Fibroblast of lung (primary cell): ENCODE measurements around the gene PRSS36. TPM values are rescaled to one million over a fixed set of nuclear protein-coding genes. Genes with fewer than 3 reads are reported as not detected.
A peak's percentile ranks its signal among the peaks of the same experiment; 100 is the strongest.
"Not testable (repeated sequence)": the region's sequence is repeated elsewhere in the genome, so short reads cannot be mapped to it uniquely, and the experiment has no call there.

Experiments
- DNase-seq, 2 donors: peaks; one replicate each; pipeline versions ENCODE4 v3.0.0 to v3.0.0-alpha.2; 2010; ENCODE audit warnings: low read depth in 2 of 2
- H2AFZ ChIP-seq: 2 replicates; pipeline ENCODE4 v1.5.1; 2012; ENCODE audit warnings: low read length, control low read depth, inconsistent platforms
- H3K27ac ChIP-seq: 2 replicates; pipeline ENCODE4 v1.5.1; 2011; ENCODE audit warnings: low read length, control low read depth; ENCODE audit not compliant: insufficient read depth
- H3K27me3 ChIP-seq: 2 replicates; pipeline ENCODE4 v1.5.1; 2011; ENCODE audit warnings: mild to moderate bottlenecking, low read length; ENCODE audit not compliant: control insufficient read depth, insufficient read depth
- H3K36me3 ChIP-seq: 2 replicates; pipeline ENCODE4 v1.5.1; 2011; ENCODE audit warnings: low read length; ENCODE audit not compliant: control insufficient read depth, insufficient read depth
- H3K4me1 ChIP-seq: 2 replicates; pipeline ENCODE4 v1.5.1; 2011; ENCODE audit warnings: low read length; ENCODE audit not compliant: control insufficient read depth, insufficient read depth; ENCODE audit errors: extremely low read depth
- H3K4me2 ChIP-seq: 2 replicates; pipeline ENCODE4 v1.5.1; 2011; ENCODE audit warnings: low read length, control low read depth; ENCODE audit not compliant: insufficient read depth; ENCODE audit errors: extremely low read depth
- H3K4me3 ChIP-seq, 4 experiments: fragments of 200-600 bp in 1 of 4; sonication (generic) in 1 of 4; replicated peaks in 1 of 4; 2 replicates each; pipeline ENCODE4 v1.5.1; 2011 to 2016; ENCODE audit warnings: low read length in 4 of 4, low read depth in 3 of 4, mild to moderate bottlenecking in 3 of 4, control low read depth in 2 of 4, inconsistent platforms in 1 of 4, mixed read lengths in 1 of 4; ENCODE audit not compliant: insufficient read depth in 1 of 4; ENCODE audit errors: control extremely low read depth in 1 of 4
- H3K79me2 ChIP-seq: 2 replicates; pipeline ENCODE4 v1.5.1; 2012; ENCODE audit warnings: mild to moderate bottlenecking, low read length, inconsistent platforms; ENCODE audit not compliant: control insufficient read depth, insufficient read depth
- H3K9ac ChIP-seq: 2 replicates; pipeline ENCODE4 v1.5.1; 2011; ENCODE audit warnings: mild to moderate bottlenecking, low read length, control low read depth; ENCODE audit not compliant: insufficient read depth
- H3K9me3 ChIP-seq: 2 replicates; pipeline ENCODE4 v1.5.1; 2012; ENCODE audit warnings: low read depth, low read length; ENCODE audit not compliant: control insufficient read depth, insufficient read depth
- H4K20me1 ChIP-seq: 2 replicates; pipeline ENCODE4 v1.5.1; 2011; ENCODE audit warnings: low read length; ENCODE audit not compliant: control insufficient read depth, insufficient read depth; ENCODE audit errors: extremely low read depth
- EZH2 ChIP-seq: IDR thresholded peaks from 2 replicates; pipeline ENCODE4 v1.5.1; 2012; ENCODE audit warnings: low read length, control low read depth, mild to moderate bottlenecking; ENCODE audit errors: missing control alignments
- polyA plus RNA-seq, 2 donors: library from polyadenylated mRNA; depleted of rRNA in 1 of 2; stranded (reverse) in 1 of 2; unstranded in 1 of 2; fragments of >200 nt; gene quantifications; 2 replicates each; pipeline ENCODE4 v1.2.1, GENCODE V29; 2011 to 2012; ENCODE audit warnings: missing spikeins in 1 of 2
- total RNA-seq: library from RNA; depleted of rRNA; stranded (reverse); fragments of >200 nt; gene quantifications from 2 replicates; pipeline ENCODE4 v1.2.1, GENCODE V29; 2014
- TF ChIP-seq, protein P1 (sequence below), 2 donors: IDR thresholded peaks in 1 of 2; conservative IDR thresholded peaks in 1 of 2; 1 replicate in 1 of 2; 2 replicates in 1 of 2; pipeline ENCODE4 v1.5.1; 2011 to 2012; ENCODE audit warnings: low read length in 2 of 2, control low read depth in 1 of 2, inconsistent platforms in 1 of 2, low read depth in 1 of 2, mild to moderate bottlenecking in 1 of 2

PRSS36 gene
- total and polyA plus RNA-seq, 2 donors (not counting 1 experiment from before 2014, with no cell fraction given): 0.10 to 0.17 TPM

DNA sequence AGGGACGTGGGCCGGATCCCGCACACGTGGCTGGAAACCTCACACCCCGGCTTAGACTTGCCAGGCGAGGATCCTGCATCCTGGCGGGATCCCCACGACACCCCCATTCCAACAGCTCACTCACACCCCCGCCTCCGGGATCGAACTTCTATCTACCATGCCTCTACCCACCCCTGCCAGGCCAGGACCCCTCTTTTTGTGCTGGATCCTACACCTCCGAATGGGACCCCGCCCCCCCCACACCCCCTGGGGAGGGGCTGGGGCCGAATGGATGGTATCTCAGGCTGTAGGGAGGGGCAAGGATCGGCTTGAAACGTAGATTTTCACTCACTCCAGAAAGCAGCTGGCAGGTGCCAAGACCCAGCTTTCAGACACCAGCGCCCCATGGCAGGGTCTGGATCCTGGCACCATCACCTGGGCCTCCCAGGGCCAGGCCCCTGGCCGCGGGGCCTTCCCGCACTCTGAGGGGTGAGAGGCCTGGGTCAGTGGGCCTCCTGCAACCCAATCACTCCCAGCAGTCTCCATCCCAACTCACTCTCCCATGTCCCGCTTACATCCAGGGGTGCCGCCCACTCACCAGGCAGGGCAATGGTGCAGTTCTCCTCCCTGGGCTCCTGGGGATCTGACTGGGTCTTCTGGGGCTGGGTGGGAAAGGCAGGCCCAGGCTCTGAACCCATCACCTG lies 6.7 kb downstream of the PRSS36 start:
- Histone ChIP-seq H3K4me1 (peaks cover 9% of the 10 kb centered on the region), H3K79me2 (no peaks in the 10 kb centered on the region), H3K9ac (peak overlapping the region; percentile 58), H3K4me3 (peak overlapping the region in 2 of 4 experiments; percentile 38 to 52), H2AFZ (peak overlapping the region; percentile 86), H3K36me3 (no peaks in the 10 kb centered on the region), H3K9me3 (no peaks in the 10 kb centered on the region), H3K27ac (no peak overlapping the region), H3K4me2 (peak overlapping the region; percentile 77), H3K27me3 (peaks cover 17% of the 10 kb centered on the region), H4K20me1 (no peaks in the 10 kb centered on the region)
- no peak for TF ChIP-seq EZH2
- TF ChIP-seq, protein P1, sequence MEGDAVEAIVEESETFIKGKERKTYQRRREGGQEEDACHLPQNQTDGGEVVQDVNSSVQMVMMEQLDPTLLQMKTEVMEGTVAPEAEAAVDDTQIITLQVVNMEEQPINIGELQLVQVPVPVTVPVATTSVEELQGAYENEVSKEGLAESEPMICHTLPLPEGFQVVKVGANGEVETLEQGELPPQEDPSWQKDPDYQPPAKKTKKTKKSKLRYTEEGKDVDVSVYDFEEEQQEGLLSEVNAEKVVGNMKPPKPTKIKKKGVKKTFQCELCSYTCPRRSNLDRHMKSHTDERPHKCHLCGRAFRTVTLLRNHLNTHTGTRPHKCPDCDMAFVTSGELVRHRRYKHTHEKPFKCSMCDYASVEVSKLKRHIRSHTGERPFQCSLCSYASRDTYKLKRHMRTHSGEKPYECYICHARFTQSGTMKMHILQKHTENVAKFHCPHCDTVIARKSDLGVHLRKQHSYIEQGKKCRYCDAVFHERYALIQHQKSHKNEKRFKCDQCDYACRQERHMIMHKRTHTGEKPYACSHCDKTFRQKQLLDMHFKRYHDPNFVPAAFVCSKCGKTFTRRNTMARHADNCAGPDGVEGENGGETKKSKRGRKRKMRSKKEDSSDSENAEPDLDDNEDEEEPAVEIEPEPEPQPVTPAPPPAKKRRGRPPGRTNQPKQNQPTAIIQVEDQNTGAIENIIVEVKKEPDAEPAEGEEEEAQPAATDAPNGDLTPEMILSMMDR (conservative IDR thresholded peaks at IDR 0.05 in 1 of 2, IDR thresholded peaks at IDR 0.05 in 1 of 2; ENCODE audit: low read depth in 1 of 2, low read length in 2 of 2): no peak
- no peak for DNase-seq

DNA sequence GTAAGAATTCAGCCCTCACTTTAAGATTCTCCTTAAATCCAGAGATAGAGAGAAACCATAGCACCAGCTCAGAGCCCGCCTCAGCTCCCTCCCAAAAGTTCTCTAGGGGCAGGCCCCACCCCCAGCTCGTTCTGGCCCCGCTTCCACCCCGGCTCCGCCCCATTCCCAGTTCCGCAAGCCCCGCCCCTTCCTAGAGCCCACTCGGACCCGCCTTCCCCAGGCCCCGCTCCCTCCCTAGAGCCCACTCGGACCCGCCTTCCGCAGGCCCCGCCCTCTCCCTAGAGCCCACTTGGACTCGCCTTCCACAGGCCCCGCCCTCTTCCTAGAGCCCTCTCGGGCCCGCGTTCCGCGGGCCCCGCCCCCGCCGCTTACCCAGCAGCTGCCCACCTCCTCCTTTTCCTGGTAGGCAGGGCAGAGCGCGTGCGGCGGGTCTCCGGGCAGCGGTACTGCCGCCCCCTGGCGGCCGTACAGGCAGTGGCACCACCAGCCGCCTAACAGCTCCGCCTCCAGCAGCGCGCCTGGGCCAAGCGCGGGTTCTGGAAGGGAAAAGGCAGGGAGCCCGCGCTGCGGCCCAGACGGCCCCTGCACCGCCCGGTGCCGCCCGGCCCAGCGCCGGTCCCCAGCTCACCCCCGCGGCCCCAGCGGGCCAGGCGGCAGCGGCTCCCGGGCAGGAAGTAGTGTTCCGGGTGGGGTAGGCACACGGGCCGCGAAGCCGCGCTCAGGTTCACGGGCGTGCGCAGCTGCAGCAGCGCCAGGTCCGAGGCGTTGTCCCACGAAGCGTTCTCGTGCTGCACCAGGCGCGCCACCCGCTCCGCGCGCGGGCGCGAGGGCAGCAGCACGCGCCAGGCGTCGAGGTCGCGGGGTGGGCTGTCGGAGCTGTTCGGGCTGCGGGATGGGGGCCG lies 7.5 kb downstream of the PRSS36 start:
- Histone ChIP-seq H3K4me2 (peak overlapping the region; percentile 93), H3K9ac (peak overlapping the region; percentile 58), H3K4me3 (peak overlapping the region; percentile 38 to 54 (median 44)), H3K27me3 (peaks cover 10% of the 10 kb centered on the region), H3K36me3 (no peaks in the 10 kb centered on the region), H3K27ac (peak overlapping the region; percentile 56), H4K20me1 (no peaks in the 10 kb centered on the region), H3K9me3 (no peaks in the 10 kb centered on the region), H2AFZ (peak overlapping the region; percentile 87), H3K4me1 (peaks cover 9% of the 10 kb centered on the region), H3K79me2 (no peaks in the 10 kb centered on the region)
- no peak for TF ChIP-seq EZH2
- TF ChIP-seq, protein P1 (conservative IDR thresholded peaks at IDR 0.05 in 1 of 2, IDR thresholded peaks at IDR 0.05 in 1 of 2; ENCODE audit: low read depth in 1 of 2, low read length in 2 of 2): peak; percentile 75 to 81
- DNase-seq: peak; percentile 96 to 99

DNA sequence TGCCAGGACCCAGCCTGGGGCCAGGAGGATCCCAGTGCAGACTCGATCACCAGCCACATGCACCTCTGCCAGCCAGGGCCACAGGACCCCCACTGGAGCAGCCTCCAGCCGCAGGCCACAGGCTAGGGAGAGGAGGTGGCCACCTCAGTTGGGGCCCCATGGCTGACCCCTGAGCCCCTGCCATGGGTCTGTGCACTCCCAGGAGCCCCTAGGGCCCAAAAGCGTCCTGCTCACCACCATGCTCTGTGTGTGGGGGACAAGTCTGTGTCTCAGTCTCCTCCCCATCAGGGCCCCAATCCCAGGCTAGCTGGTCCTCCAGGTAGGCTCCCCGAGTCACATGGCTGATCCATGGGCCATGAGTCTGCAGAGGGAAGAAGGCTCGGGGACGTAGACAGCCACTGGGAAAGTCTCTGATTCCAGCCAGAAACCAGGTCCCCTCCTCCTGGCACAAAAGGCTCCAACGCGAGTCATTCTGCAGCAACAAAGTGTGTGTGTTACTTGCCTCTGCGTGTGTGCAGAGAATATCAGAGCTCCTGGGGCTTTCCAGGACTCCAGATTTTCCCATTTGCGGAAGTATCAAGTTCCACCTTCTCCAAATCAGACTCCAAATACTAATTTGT lies 8.3 kb downstream of the PRSS36 start:
- peaks cover 9% of the 10 kb centered on the region for H3K4me1 ChIP-seq
- no peaks in the 10 kb centered on the region for H3K9me3 ChIP-seq
- H3K79me2 ChIP-seq: no peaks in the 10 kb centered on the region
- H3K27ac ChIP-seq: peak overlapping the region; percentile 56
- DNase-seq: peak in 1 of 2 donors; percentile 69
- H2AFZ ChIP-seq: peak overlapping the region; percentile 87
- peak overlapping the region; percentile 21 to 54 (median 44) for H3K4me3 ChIP-seq
- H4K20me1 ChIP-seq: no peaks in the 10 kb centered on the region
- TF ChIP-seq EZH2: no peak
- TF ChIP-seq, protein P1 (conservative IDR thresholded peaks at IDR 0.05 in 1 of 2, IDR thresholded peaks at IDR 0.05 in 1 of 2; ENCODE audit: low read depth in 1 of 2, low read length in 2 of 2): no peak
- peaks cover 6% of the 10 kb centered on the region for H3K27me3 ChIP-seq
- no peaks in the 10 kb centered on the region for H3K36me3 ChIP-seq
- H3K4me2 ChIP-seq: peak overlapping the region; percentile 93
- H3K9ac ChIP-seq: peak overlapping the region; percentile 26

DNA sequence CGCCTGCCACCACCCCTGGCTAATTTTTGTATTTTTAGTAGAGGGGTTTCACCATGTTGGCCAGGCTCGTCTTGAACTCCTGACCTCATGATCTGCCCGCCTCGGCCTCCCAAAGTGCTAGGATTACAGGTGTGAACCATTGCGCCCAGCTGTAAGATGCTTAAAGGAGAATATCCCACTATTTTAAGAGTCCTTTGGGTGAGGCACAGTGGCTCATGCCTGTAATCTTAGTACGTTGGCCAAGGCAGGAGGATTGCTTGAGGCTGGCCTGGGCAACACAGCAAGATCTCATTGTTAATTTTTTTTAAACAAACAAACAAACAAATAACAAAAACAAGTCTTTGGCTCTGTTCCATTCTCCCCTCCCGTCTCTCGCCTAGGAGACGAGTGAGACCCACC lies 8.8 kb downstream of the PRSS36 start:
- not testable (repeated sequence) for H4K20me1 ChIP-seq, H3K4me1 ChIP-seq, H3K4me3 ChIP-seq, H3K27me3 ChIP-seq, H3K9ac ChIP-seq, H2AFZ ChIP-seq, H3K79me2 ChIP-seq, H3K9me3 ChIP-seq, DNase-seq, H3K36me3 ChIP-seq
- H3K27ac ChIP-seq: peak overlapping the region; percentile 56
- peak overlapping the region; percentile 93 for H3K4me2 ChIP-seq
